Activated T-cell treated with anti-CD3 and anti-CD28 coated beads for 24 hours (primary cell): ENCODE measurements around the gene LRFN3.
"Not testable (repeated sequence)": the region's sequence is repeated elsewhere in the genome, so short reads cannot be mapped to it uniquely, and the experiment has no call there.

Experiments
- DNase-seq: peaks from one replicate; pipeline ENCODE4 v3.0.0-alpha.2; 2020; ENCODE audit warnings: low read depth

The LRFN3 gene

GRCh38 chr19:35939307-35940077, 3.3 kb downstream of the LRFN3 start:
- no peak for DNase-seq

- DNase-seq: no peak
Measured at GRCh38 chr19:35940078-35940775, 4.1 kb downstream of the LRFN3 start.

GRCh38 chr19:35940839-35941238, 4.7 kb downstream of the LRFN3 start:
- DNase-seq: no peak

GRCh38 chr19:35942235-35942634, 6.1 kb downstream of the LRFN3 start:
- DNase-seq: no peak

- DNase-seq: no peak
Measured at GRCh38 chr19:35943321-35944301, 7.4 kb downstream of the LRFN3 start.

- no peak for DNase-seq
Measured at GRCh38 chr19:35944556-35944955, 8.4 kb downstream of the LRFN3 start.

- DNase-seq: no peak
Measured at GRCh38 chr19:35945121-35945790, 9.1 kb downstream of the LRFN3 start.

GRCh38 chr19:35946203-35946602, 10.0 kb downstream of the LRFN3 start:
- DNase-seq: no peak

- no peak for DNase-seq
Measured at GRCh38 chr19:35949131-35949530, 13.0 kb downstream of the LRFN3 start.

GRCh38 chr19:35955881-35956634, 19.9 kb downstream of the LRFN3 start:
- no peak for DNase-seq

GRCh38 chr19:35957411-35957810, 21.2 kb downstream of the LRFN3 start:
- DNase-seq: not testable (repeated sequence)

- no peak for DNase-seq
Measured at GRCh38 chr19:35958660-35959039, 22.5 kb downstream of the LRFN3 start.

GRCh38 chr19:35959040-35959967, 23.1 kb downstream of the LRFN3 start:
- peak; percentile 52 for DNase-seq

GRCh38 chr19:35959968-35960320, 23.8 kb downstream of the LRFN3 start:
- DNase-seq: no peak

GRCh38 chr19:35960432-35960972, 24.3 kb downstream of the LRFN3 start:
- DNase-seq: no peak

GRCh38 chr19:35963514-35963913, 27.3 kb downstream of the LRFN3 start:
- DNase-seq: no peak

- DNase-seq: no peak
Measured at GRCh38 chr19:35966771-35967170, 30.6 kb downstream of the LRFN3 start.

GRCh38 chr19:35973487-35973886, 37.3 kb downstream of the LRFN3 start:
- DNase-seq: no peak

- no peak for DNase-seq
Measured at GRCh38 chr19:35975608-35976214, 39.5 kb downstream of the LRFN3 start.
